ENCODE results near the gene DIPK1C. TPM values are rescaled to one million over a fixed set of nuclear protein-coding genes. Genes with fewer than 3 reads are reported as not detected.

The DIPK1C gene
- total and polyA plus RNA-seq, 11 donors: 1.3 to 14.2 (median 6.3) TPM

- ATAC-seq (no peak), DNase-seq (no peak)
- Histone ChIP-seq H3K36me3 (no peaks in the 10 kb centered on the region), H3K27ac (no peak overlapping the region), H3K4me1 (peaks cover 0 to 24% (median 0%) of the 10 kb centered on the region in 12 donors), H3K27me3 (no peaks in the 10 kb centered on the region), H3K4me3 (no peak overlapping the region), H3K9me3 (no peaks in the 10 kb centered on the region)
- WGBS, 4 donors: 90 to 93% (median 91%) methylated on average over 18 to 21 of the region's 21 CpGs
- TF ChIP-seq POLR2A (IDR thresholded peaks at IDR 0.05): no peak
- TF ChIP-seq, protein P1, sequence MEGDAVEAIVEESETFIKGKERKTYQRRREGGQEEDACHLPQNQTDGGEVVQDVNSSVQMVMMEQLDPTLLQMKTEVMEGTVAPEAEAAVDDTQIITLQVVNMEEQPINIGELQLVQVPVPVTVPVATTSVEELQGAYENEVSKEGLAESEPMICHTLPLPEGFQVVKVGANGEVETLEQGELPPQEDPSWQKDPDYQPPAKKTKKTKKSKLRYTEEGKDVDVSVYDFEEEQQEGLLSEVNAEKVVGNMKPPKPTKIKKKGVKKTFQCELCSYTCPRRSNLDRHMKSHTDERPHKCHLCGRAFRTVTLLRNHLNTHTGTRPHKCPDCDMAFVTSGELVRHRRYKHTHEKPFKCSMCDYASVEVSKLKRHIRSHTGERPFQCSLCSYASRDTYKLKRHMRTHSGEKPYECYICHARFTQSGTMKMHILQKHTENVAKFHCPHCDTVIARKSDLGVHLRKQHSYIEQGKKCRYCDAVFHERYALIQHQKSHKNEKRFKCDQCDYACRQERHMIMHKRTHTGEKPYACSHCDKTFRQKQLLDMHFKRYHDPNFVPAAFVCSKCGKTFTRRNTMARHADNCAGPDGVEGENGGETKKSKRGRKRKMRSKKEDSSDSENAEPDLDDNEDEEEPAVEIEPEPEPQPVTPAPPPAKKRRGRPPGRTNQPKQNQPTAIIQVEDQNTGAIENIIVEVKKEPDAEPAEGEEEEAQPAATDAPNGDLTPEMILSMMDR (IDR thresholded peaks at IDR 0.05): no peak
- intact Hi-C loops (cut with DNase I): no loop called here
These were observed 44.8 kb downstream of the DIPK1C start for GRCh38 chr18:74412116-74412880.

DNA sequence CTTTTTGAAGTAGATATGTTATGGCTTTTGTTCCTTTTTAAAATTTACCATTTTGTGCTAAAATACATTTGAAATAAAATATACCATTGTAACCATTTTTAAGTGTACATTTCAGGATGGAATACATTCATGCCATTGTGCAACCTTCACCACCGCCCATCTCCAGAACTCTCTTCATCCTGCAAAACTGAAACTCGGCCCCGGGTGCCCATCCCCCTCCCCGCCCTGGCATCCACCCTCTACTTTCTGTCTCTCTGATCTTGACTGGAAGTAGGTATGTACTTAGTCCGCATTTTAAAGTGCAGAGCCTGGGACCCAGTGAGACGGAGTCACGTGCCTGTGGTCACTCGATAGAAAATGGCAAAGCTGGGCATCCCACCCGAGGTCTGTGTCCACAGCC is 45.6 kb downstream of the DIPK1C start:
- H3K27ac ChIP-seq: no peak overlapping the region
- H3K36me3 ChIP-seq: no peaks in the 10 kb centered on the region
- 90 to 91% (median 90%) methylated on average over 9 of the region's 9 CpGs for WGBS, 4 donors
- DNase-seq: no peak
- ATAC-seq: no peak
- no peaks in the 10 kb centered on the region for H3K9me3 ChIP-seq
- no peak overlapping the region for H3K4me3 ChIP-seq
- TF ChIP-seq, protein P1 (IDR thresholded peaks at IDR 0.05): no peak
- no peak for TF ChIP-seq POLR2A (IDR thresholded peaks at IDR 0.05)
- intact Hi-C loops (cut with DNase I): no loop called here
- peaks cover 0 to 19% (median 0%) of the 10 kb centered on the region in 12 donors for H3K4me1 ChIP-seq
- no peaks in the 10 kb centered on the region for H3K27me3 ChIP-seq

GRCh38 chr18:74410441-74410992 is 46.6 kb downstream of the DIPK1C start:
- TF ChIP-seq, protein P1 (IDR thresholded peaks at IDR 0.05): no peak
- TF ChIP-seq POLR2A (IDR thresholded peaks at IDR 0.05): no peak
- Histone ChIP-seq H3K9me3 (no peaks in the 10 kb centered on the region), H3K36me3 (no peaks in the 10 kb centered on the region), H3K4me3 (no peak overlapping the region), H3K4me1 (peaks cover 0 to 14% (median 0%) of the 10 kb centered on the region in 12 donors), H3K27me3 (no peaks in the 10 kb centered on the region), H3K27ac (no peak overlapping the region)
- DNase-seq (no peak), ATAC-seq (no peak)
- intact Hi-C loops (cut with DNase I): no loop called here
- WGBS, 4 donors: 67 to 75% (median 72%) methylated on average over 8 of the region's 8 CpGs

DNA sequence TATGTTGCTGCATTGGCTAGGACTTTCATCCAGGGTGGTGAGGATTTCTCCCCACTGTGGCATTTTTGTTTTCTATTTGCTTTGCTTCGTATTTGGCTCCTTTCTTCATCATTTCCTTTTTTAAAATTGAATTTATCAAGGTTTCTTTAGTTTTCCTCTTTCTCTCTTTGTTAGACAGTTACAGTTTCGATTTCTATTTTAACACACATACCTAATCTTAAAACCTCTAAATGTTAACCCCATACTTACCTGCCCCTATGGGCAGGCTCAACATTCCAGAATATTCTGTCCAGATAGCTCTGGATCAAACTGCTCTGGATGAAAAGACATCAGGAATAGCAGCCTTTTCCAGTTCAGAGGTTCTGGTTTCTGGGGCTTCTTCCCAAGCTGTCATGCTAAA is 49.2 kb downstream of the DIPK1C start:
- ATAC-seq (no peak), DNase-seq (no peak)
- H3K27ac ChIP-seq: no peak overlapping the region
- no peak overlapping the region for H3K4me3 ChIP-seq
- TF ChIP-seq POLR2A (IDR thresholded peaks at IDR 0.05): no peak
- TF ChIP-seq, protein P1 (IDR thresholded peaks at IDR 0.05): no peak
- WGBS, 4 donors: 33 to 38% (median 35%) methylated on average over 2 of the region's 2 CpGs
- H3K27me3 ChIP-seq: no peaks in the 10 kb centered on the region
- H3K9me3 ChIP-seq: no peaks in the 10 kb centered on the region
- peaks cover 0 to 12% (median 0%) of the 10 kb centered on the region in 12 donors for H3K4me1 ChIP-seq
- H3K36me3 ChIP-seq: no peaks in the 10 kb centered on the region
- intact Hi-C loops (cut with DNase I): loop anchor here in 1 of 10 donors (10.0 kb wide), 1 partner anchor 57 kb away; no protein-coding TSS in a partner anchor
